ENCODE measurements around the gene CDPF1.

GRCh38 chr22:46233231-46233630, 16.9 kb downstream of the CDPF1 start:
- TF ChIP-seq POLR2A (IDR thresholded peaks at IDR 0.05) = no peak
- TF ChIP-seq CTCF (IDR thresholded peaks at IDR 0.05) = no peak
